Activated CD4-positive, alpha-beta T cell treated with anti-CD3 and anti-CD28 coated beads for 1 hour (primary cell): ENCODE data around the gene GPR87.

Experiments used
- DNase-seq: peaks from one replicate; pipeline ENCODE4 v3.0.0-alpha.2; 2020

GPR87 gene

DNA sequence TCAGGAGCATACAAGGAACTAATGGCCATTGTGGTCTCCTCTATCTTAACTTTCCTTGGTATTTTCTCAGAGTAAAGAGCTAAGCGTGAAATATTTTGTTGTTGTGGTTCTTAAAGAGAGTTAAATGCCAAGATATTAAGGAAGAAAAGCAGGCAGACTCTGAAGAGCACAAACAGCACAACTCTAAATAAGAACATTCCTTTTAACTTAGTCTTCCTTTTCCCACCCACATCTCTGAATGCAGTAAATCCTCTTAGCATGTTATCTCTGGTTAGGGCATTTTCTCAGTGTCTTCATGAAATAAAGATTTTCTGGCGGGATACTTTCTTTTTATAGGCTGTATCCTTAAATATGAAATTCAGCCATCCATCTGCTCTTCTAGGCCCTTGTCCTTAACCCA lies 1.5 kb downstream of the GPR87 start:
- no peak for DNase-seq

DNA sequence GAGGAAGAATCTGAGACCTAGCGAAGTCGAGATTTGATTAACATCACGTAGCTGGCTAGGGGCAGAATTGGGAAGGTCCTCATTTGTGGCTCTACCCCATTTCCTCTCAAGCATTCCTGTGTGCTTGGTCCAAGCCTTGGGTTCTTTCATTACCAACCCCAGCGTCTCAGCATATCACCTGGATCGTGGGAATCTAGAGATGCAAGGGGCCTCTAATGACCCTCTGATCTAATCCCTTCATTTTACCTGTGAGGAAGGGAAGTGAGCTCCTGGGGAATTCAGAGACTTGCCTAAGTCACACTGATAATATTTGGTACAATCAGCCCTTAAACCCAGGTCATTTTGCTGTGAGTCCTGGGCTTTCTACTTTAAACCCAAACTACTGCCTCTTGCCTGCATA lies 2.0 kb downstream of the GPR87 start:
- DNase-seq = no peak

DNA sequence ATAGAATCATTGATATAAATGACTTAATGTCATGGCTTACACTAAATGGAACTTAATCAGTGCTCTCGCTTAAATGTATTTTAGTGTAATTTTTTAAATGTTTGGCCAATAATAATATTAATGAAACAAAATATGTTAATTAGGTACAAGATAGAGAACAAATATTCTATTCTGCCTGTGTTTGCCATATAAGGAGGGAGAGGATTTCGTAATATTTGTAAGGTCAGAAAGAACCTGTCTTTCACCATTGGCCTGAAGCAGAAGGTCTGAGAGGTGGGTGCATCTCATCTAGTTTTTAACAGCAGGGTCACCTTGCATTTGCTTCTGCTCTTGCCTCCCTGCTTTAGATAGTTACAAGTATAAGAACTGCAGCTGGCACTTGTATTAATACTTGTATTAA lies 2.5 kb downstream of the GPR87 start:
- DNase-seq = no peak

DNA sequence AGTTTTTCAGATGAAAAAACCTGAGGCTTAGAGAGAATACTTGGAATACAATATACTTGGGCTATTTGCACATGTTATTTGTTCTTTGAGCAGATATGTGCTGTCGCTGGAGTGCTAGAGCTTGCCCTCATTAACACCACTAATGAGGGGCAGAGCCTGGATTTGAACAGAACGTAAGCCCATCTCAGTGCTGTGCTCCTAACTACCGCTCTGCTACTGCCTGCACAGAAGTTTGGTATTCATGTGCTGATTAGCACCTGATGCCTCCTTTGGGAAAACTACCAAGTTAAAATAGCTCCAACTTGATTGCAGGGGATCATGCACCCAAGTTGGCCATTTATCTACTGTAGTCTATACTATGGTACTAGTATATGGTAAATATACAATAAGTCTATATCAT lies 3.6 kb downstream of the GPR87 start:
- DNase-seq = no peak

DNA sequence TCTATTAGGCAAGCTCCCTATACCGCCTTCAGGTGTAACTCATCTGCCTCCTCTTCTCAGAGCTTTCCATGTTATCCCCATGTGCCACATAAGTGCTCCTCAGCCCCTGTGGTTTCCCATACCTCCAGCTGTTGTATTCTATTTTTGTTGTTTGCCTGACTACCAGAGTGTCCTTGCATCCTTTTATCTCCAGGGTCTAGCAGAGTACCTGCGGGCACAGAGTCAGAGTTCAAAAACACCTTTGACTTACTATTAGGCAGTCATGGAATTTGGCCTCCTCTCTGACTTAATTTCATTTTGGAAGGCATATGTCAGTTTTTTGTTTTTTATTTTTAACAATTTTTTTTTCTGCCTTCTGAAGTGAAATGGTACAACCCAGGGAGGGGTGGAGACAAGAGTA lies 7.1 kb downstream of the GPR87 start:
- DNase-seq = no peak

DNA sequence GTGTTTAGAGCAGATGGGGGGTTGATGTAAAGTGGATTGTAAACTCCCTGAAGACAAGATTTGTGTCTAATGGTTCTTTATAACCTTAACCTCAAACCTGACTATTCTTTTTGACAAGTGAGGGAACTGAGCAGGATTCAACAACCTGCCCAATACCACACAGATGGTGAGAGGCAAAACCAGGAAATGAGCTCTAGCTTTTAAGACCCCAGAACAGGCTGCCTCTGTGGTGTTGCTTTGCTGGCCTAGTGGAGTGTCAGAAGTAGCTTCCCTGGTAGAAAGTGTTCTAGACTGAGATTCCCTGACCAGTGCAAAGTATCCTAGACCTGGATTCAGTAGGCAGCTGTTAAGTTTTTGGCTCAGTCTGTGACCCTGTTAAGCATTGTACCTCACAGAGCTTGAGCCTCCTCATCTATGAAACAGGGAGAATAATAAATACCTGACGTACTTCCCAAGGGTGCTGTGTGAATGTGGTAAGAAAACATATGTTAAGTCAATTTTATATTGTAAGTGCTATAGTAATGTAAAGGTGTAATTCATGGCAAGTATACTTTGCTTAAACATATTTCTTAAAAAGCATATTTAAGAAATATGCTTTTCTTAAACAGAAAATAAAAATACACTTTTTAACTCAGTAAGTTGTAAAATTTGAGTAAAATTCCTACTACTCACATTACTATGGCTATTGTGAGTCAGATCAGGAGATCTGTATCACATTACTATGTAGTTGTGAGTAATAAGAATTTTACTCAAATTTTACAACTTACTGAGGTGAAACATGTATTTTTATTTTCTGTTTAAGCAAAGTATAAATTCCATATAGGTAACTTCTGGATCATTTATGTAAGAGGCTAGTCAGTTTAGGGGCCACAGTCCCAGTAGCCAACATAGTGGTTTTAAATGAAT lies 8.8 kb downstream of the GPR87 start:
- DNase-seq = no peak

DNA sequence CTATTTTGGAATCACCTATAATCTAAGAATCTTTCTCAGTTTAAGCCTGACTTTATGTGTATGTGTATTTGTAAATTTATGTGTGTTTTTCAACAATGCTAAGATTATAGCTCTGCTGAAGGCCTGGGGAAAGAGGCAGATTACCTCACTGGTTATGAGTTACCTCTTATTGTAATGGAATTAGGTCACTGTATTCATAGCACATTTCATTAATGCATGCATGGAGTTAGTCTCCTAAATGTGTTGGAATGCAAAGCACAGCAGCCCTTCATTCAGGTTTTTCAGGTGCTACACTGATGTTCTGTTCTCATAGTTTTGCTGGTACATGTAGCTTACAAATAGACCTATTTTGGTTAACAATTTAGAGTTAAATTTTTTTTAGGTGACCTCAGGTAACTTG lies 9.5 kb downstream of the GPR87 start:
- DNase-seq = no peak

DNA sequence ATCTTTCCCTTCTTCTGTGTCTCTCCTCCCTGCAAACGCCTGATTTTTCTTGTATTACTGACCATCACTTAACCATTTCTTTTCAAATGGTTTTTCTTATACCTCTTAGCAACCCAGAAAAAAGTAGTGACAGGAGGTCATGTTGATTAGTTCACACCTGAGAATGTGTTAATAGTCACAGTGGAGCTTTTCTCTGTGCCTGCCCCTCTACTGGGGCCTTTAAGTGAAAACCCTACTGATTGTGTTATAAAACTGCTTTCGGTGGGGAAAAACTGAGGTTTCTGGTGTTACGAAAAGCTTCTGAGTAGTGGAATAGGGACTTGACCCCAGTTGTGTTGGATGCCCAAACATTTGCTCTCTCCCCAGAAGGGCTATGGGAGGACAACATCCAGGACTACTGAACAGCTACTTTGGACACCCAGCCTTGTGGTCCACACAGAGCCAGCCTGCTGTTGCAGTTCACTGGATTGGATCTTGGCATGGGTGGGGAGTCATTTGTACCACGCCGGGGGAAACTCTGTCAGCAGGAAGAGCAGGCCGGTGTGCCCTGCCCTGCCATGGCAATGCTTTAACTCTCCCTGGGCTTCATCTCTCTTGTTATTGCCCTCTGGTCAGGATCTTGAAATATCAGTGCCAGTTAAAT lies 10.3 kb downstream of the GPR87 start:
- no peak for DNase-seq

DNA sequence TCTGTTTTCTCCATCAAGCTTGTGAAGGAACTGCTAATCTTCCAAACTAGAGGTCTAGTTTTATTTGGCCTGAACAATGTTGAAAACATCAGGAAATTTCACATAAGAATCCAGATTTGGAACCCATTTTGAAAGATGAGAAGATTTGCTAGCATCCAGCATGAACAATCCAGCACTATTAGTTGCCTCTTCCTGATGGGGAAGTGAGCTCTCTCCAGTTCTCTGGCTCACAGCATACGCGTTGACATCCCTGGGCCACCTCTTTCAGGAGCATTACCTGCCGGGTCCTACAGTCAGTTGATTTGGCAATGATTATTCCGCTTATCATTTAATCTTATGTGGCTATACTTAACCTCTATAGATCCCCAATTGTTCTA lies 10.9 kb downstream of the GPR87 start:
- DNase-seq = no peak

DNA sequence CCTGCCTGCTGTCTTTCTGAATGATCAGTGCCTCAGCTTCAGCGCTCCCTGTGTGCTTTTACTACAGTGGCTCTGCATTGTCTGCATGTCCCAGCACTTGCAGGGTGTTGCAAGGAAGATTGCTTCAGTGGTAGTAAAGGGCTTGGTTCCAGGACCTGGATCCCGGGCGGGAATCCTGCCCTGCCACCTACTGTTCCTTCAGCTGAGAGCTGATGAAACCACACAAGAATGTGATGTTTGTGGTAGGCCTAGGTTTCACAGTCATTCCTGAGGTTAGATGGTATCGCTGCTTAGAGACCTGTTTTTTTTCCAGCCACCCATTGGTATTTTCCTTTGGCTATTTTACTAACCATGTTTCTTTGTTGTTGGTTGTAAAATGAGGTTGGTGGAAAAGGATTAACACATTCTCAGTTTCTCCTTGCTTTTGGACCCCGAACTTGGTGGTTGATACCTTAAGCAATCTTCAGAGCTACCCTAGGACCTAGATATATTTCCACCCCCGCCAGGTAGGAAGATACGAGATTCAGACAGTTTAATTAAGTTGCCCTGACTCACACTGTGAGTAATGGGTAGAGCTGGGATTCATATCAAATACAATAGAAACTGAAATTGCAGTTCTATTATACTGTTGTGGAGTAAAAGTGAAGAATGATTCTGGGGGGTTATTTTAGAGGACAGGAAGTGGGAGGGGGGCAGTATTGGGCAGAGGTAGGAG lies 11.4 kb downstream of the GPR87 start:
- no peak for DNase-seq

DNA sequence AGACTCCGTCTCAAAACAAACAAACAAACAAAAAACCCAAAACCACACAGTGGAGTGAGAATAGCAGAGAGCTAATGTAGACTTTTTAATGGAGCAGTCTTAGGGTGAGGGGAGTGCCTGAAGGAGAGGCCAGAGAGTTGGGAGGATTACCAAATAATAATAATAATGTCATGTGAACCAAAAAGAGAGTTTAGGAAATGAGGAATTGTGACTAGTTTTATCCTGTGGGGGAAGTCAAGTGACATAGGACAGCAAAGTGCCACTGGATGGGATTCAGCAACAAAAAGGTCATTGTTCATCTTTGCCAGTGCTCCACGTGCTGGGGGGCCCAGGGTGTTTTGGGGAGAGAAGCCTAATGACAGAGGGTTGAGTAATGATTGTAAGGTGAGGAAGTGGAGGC lies 12.9 kb downstream of the GPR87 start:
- no peak for DNase-seq

DNA sequence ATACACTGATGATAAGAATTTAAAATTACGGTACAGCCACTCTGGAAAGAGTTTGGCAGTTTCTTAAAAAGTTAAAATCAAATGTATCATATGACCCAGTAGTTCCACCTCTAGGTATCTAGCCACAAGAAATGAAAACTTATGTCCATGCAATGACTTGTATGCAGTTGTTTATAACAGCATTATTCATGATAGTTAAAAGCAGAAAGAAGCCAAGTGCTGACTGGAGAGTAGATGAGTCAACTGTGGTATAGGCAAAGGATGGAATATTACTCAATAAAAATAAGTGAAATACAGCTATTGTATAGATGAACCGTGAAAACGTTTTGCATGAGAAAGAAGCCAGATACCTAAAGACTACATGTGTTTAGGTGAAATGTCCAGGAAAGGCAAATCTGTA lies 14.8 kb downstream of the GPR87 start:
- DNase-seq = no peak

DNA sequence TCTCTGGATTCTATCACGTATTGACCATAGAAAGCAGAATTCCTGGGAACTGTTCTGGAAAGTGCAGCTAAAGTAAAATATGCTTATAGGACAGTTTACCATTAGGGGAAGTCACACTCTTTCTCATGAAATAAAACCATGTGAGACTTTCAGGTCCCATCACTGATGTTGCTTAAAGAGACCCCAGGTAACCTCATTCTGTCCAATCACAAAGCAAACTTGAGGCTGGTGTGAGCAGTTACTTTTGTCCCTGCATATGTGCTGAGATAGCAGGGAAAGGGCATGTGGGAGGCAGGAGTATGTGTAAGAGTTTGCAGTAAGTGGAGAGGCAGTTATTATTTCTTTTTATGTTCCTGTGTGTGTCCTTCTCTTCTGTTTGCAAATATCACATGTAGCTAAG lies 16.1 kb downstream of the GPR87 start:
- no peak for DNase-seq

DNA sequence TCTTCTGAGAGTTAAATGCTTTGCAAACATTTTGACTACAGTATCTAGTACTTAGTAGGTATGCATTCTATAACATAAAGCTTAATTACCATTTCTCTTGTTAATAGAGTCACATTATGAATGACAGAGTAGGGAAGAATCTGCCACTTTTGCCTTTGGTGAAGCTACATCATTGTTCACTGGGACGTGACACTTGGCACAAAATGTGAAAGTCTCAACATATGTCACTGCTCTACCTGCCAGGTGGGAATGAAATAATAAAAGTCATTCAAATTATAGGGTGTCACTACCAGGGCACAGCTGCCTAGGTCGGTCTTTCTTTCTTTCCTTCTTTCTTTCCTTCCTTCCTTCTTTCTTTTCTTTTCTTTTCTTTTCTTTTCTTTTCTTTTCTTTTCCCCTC lies 17.6 kb downstream of the GPR87 start:
- DNase-seq = no peak

DNA sequence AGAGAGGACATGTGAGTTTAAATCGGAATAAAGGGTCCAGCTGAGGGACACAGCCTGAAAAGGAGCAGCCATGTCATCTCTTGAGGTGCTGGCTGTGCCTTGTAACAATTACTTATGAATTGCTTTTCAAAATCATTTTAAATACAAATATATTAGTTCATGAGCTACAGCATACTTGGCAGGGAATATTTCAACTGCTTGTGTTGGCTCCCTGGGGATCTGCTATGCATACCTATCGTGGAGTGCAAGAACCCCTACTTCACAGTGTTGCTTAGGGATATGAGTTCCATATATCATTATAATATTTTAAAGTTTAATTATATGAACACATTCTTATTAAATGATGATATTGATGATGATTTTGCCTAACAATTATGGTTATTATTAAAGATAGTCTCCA lies 19.2 kb downstream of the GPR87 start:
- DNase-seq = no peak

DNA sequence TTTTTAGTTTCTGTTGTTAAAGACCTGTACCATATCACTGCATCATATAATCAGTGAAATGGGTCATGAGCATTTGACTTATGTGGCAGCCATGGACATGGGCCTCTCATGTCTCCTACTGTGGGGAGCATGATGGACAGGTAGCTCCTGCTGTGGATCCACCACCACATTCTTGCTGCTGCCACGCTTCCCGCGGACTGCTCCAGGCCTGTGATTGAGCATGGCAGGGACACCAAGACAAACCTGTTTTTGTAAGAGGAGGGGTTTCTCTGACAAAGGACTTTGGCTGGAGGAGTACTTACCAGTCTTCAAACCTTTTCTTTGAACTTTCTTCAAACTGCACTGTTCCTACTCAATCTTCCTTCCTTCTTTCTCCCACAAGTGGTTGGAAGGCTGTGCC lies 20.4 kb downstream of the GPR87 start:
- no peak for DNase-seq

DNA sequence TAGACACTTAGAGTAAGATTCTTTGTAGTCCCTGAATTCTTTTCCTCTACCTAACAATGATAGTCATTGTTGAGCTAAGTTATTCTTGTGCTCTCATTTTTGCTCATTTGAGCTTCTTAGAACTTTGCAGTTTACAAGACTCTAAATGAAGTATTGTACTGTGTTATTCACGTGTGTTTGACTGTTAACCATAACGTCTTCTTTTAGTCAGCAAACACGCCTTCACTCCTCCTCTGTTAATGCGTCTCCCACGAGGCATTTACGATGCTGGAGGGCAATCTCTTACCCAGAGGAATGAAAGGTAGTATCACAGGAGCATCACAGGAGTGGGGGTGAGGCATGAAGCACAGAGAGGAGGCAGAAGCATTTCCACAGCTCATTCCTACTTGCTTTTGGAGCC lies 23.5 kb downstream of the GPR87 start:
- DNase-seq = no peak

DNA sequence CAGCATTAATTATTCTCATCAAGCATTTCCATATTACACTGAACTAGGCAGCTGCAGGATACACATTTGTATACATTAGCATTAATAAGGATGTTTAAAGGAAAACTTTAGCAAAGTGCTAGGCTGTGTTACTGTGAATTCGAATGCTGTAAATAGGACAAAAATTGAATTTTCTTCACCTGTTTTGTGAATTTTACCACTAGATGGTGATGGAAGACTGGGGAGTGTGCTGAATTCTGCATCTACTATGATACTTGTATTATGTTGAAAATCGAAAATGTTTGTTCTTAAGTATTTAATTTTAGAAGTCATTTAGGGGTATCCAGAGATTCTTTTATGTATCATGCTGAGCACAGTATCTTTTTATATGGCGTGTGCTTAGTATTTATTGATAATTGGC lies 25.9 kb downstream of the GPR87 start:
- DNase-seq = no peak

DNA sequence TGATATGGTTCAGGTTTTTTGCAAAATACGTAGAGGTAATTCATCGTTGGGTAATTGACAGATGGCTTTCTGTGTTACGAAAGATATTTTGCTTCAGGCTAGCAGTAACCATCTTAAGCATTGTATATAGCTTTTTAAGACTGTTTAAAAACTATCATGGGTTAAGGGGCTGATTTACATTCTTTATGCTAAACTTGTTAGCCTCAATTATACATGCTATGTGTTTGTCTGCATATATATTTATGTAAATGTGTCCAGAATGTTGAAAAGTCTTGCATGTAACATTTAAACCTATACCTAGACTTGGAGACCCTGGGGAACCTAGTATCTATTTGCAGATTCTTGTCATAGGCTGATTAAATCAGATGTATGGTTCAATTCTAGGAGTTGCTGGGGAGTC lies 27.2 kb downstream of the GPR87 start:
- no peak for DNase-seq

DNA sequence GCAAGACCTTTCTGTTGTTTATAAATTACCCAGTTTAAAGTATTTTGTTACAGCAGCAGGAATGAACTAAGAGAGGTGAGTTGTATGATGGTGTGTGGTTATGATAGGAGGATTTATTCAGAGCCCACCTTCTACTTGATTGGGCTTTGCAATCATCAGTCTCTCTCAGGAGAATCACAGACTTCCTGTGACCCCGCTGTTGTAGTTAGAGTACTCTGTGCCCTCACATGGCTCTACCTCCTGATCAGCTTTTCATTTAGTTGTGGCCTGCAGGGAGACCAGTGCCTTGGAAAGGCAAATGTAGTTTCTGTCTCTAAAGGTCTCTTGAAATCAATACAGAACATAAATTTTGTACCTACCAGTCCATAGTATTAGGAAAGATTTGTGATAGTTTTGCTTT lies 30.7 kb downstream of the GPR87 start:
- DNase-seq = no peak

DNA sequence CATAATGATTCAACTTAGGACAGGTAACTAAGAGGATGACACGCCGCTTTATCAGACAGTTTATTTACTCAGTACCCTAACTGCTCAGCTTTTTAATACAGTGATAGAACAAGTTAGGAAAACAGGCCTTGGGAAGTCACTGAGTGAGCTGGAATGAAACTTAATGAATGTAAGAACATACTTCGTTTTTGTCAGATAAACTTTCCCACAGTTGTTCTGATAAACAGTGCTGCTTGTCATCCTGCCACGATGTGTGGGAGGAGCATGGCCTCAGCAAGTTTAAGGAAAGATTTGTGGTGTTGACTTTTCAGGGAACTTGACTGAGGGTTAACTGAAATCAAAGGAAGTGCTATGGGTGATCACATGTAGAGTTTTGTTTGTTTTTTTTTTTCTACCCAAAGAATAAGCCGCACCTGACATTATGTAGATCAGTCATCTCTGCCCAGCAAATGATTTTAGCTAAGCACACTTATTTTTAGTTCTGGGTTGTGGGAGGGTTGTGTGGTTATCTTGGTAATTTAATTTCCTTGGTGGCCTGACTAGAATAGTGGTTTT lies 32.6 kb downstream of the GPR87 start:
- DNase-seq = no peak

DNA sequence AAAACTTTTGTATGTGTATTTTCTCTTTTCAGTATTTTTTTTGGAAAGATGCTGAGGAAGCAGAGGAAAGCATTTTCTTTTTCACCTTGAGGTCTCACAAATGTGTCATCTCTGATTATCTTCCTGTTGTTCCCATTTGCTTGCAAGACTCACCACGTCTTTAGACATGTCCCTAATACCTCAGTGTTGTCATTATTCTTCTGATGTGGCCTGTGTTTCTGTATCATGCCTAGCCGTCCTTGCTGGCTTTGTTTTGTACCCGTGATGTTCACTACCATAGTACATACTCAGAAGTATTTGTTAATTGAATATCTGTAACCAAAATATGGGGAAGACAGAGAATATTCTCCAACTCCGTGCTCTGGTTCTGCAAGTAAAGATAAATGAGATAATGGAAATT lies 33.2 kb downstream of the GPR87 start:
- DNase-seq = no peak

DNA sequence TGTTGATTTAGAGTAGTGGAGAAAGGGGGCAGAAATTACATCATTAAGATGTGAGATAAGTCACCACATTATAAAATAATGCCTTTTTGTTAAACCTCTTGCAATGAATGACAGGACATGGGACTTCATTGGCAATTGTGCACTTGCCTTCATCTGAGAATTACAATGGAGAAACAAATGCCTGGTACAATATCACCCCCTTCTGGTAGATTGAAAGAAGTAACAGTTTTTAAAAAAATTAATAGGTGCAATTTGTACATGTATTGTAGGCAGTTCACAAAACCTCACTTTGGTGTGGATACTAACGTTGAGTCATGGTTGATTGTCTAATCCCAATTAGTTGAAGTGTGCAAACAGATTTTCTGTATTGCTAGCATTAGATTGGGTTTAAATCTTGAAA lies 33.7 kb downstream of the GPR87 start:
- DNase-seq = no peak
